Muscle layer of colon (tissue), 2 donors: ENCODE data around the gene THBS2.
"Not testable (repeated sequence)": the region's sequence is repeated elsewhere in the genome, so short reads cannot be mapped to it uniquely, and the experiment has no call there.

Experiments
- H3K27ac ChIP-seq: one replicate; pipeline ENCODE4 v1.7.0; 2013; ENCODE audit warnings: low read depth, mild to moderate bottlenecking, low read length, moderate library complexity
- H3K27me3 ChIP-seq, 2 donors: one replicate each; pipeline ENCODE4 v1.7.0; 2013; ENCODE audit warnings: low read length in 2 of 2, mild to moderate bottlenecking in 2 of 2; ENCODE audit not compliant: insufficient read depth in 2 of 2, control insufficient read depth in 1 of 2
- H3K36me3 ChIP-seq: one replicate; pipeline ENCODE4 v1.7.0; 2013; ENCODE audit warnings: mild to moderate bottlenecking, low read length; ENCODE audit not compliant: insufficient read depth
- H3K4me1 ChIP-seq: one replicate; pipeline ENCODE4 v1.7.0; 2013; ENCODE audit warnings: mild to moderate bottlenecking, low read length; ENCODE audit not compliant: insufficient read depth
- H3K4me3 ChIP-seq, 2 donors: one replicate each; pipeline ENCODE4 v1.7.0; 2013; ENCODE audit warnings: low read length in 2 of 2, low read depth in 1 of 2, mild to moderate bottlenecking in 1 of 2, moderate library complexity in 1 of 2
- H3K9ac ChIP-seq: one replicate; pipeline ENCODE4 v1.7.0; 2013; ENCODE audit warnings: low read length
- H3K9me3 ChIP-seq: one replicate; pipeline ENCODE4 v1.7.0; 2013; ENCODE audit warnings: mild to moderate bottlenecking, low read length
- donor health status: abdominal sarcoma.
- donor health status: Adenocarcinoma of cecum.

The THBS2 gene

DNA sequence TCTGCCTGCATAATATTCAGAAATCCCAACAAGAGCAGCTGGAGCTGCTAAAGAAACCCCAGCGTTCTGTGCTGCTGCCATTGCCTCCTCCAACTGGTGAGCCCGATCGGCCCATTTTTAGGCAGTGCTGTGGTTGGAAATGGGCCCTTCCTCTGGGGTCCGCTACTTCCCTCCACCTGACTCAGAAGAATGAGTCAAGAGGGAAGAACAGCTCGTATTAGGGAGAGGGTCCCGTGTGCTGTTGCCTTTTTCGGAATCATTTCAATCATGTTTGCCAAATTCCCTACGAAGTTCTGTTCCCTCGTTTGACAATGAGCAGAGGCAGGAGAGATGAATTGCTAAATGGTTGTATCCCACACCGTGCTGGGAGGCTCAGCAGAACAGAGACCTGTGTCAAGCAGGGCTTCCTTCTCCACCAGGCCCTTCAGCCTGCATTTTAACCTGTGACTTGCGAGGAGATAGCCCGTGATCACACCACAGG, 38.4 kb downstream of the THBS2 start:
- Histone ChIP-seq H3K36me3 (no peaks in the 10 kb centered on the region), H3K4me1 (peaks cover 27% of the 10 kb centered on the region), H3K27me3 (no peaks in the 10 kb centered on the region), H3K9ac (peak overlapping the region; percentile 36), H3K9me3 (no peaks in the 10 kb centered on the region), H3K4me3 (no peak overlapping the region), H3K27ac (peak overlapping the region; percentile 95)

- H3K27me3 ChIP-seq, H3K4me3 ChIP-seq, H3K36me3 ChIP-seq, H3K9me3 ChIP-seq: not testable (repeated sequence)
- peak overlapping the region; percentile 95 for H3K27ac ChIP-seq
- H3K9ac ChIP-seq, result peak overlapping the region; percentile 36
- H3K4me1 ChIP-seq, result peaks cover 27% of the 10 kb centered on the region
These were observed 38.9 kb downstream of the THBS2 start for GRCh38 chr6:169214789-169215188.

GRCh38 chr6:169213814-169214520, 39.7 kb downstream of the THBS2 start:
- H3K36me3 ChIP-seq, result no peaks in the 10 kb centered on the region
- peaks cover 27% of the 10 kb centered on the region for H3K4me1 ChIP-seq
- no peaks in the 10 kb centered on the region for H3K9me3 ChIP-seq
- H3K27ac ChIP-seq, result peak overlapping the region; percentile 95
- no peak overlapping the region for H3K4me3 ChIP-seq
- H3K27me3 ChIP-seq, result no peaks in the 10 kb centered on the region
- H3K9ac ChIP-seq, result no peak overlapping the region

DNA sequence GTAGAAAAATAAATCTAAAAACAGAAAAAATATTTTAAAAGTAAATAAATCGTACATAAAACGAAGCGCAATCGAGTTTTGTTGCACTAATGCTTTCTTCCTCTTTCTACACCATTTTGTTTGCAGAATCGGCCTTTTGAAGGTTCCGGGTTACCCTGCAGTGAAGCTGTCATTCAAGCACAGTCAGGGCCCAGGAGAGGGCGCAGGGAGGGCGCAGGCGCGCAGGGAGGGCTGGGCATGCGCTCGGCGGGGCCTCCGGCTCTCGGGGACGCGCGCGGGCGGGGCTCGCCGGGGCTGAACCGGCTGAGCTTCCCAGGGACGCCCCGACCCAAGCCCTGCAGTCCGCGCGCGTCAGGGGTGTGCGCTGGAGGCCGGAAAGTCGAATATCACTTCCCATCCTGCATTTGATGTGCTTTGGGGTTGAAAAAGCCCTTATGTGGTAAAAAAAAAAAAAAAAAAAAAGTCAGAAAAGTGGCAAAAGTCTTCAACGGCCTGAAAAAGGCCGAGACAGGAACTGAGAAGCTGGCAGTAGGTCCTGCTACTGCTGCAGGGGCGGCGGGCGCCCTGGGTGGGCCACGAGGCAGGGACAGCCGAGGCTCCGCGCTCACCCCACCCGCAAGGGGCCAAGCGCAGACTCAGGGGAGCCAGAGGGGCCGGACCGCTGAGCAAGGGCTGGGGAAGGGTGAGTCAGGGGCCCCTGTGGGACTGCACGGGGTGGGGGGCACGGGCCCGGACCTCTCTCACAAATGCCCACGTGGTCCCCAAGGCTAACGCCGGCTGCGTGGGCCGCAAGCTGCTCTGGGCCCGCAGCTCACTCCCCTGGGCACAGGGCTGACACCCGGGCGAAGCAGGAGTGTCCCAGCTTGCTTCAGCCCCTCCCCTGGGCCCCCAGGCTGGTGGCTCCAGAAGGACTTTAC, 40.5 kb downstream of the THBS2 start:
- Histone ChIP-seq H3K27ac (peak overlapping the region; percentile 95), H3K27me3 (no peaks in the 10 kb centered on the region), H3K9me3 (no peaks in the 10 kb centered on the region), H3K36me3 (no peaks in the 10 kb centered on the region), H3K9ac (no peak overlapping the region), H3K4me1 (peaks cover 27% of the 10 kb centered on the region), H3K4me3 (peak overlapping the region in 1 of 2 donors; percentile 35)

GRCh38 chr6:169212436-169212835, 41.2 kb downstream of the THBS2 start:
- Histone ChIP-seq H3K4me1 (peaks cover 27% of the 10 kb centered on the region), H3K9me3 (no peaks in the 10 kb centered on the region), H3K36me3 (no peaks in the 10 kb centered on the region), H3K27ac (peak overlapping the region; percentile 95), H3K4me3 (peak overlapping the region in 1 of 2 donors; percentile 35), H3K9ac (no peak overlapping the region), H3K27me3 (no peaks in the 10 kb centered on the region)

DNA sequence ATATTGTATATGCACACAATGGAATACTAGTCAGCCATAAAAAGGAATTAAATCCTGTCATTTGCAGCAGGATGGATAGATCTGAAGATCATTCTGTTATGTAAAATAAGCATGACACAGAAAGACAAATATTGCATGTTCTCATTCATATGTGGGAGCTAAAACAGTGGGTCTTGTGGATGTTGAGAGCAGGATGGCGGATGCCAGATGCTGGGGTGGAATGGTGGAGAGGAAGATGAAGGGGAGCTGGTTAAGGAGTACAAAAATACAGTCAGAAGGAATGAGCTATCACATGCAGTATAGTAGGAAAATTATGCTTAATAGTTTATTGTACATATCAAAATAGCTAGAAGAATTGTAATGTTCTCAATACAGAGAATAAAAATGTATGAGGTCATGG, 41.8 kb downstream of the THBS2 start:
- H3K4me1 ChIP-seq, result peaks cover 27% of the 10 kb centered on the region
- no peaks in the 10 kb centered on the region for H3K27me3 ChIP-seq
- H3K27ac ChIP-seq, result no peak overlapping the region
- H3K9me3 ChIP-seq, result no peaks in the 10 kb centered on the region
- H3K36me3 ChIP-seq, result no peaks in the 10 kb centered on the region
- no peak overlapping the region for H3K4me3 ChIP-seq
- H3K9ac ChIP-seq, result no peak overlapping the region

DNA sequence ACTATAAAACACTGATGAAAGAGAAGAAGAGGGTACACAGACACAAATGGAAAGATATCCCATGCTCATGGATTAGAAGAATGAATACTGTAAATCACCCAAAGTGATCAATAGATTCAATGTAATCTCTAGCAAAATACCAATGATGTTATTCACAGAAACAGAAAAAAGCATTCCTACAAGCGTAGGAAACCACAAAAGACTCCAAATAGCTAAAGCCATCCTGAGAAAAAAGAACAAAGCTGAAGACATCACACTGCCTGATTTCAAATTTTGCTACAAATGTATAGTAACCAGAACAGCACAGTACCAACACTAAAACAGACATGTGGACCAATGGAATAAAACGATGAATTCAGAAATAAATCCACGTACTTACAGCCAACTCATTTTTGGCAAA, 43.0 kb downstream of the THBS2 start:
- no peak overlapping the region for H3K4me3 ChIP-seq
- no peak overlapping the region for H3K9ac ChIP-seq
- H3K36me3 ChIP-seq, result no peaks in the 10 kb centered on the region
- no peaks in the 10 kb centered on the region for H3K27me3 ChIP-seq
- H3K9me3 ChIP-seq, result no peaks in the 10 kb centered on the region
- H3K27ac ChIP-seq, result no peak overlapping the region
- H3K4me1 ChIP-seq, result peaks cover 32% of the 10 kb centered on the region

- Histone ChIP-seq H3K9me3 (no peaks in the 10 kb centered on the region), H3K27ac (no peak overlapping the region), H3K9ac (no peak overlapping the region), H3K27me3 (no peaks in the 10 kb centered on the region), H3K36me3 (no peaks in the 10 kb centered on the region), H3K4me1 (peaks cover 24% of the 10 kb centered on the region), H3K4me3 (no peak overlapping the region)
These were observed 45.6 kb downstream of the THBS2 start for GRCh38 chr6:169208011-169208410.

DNA sequence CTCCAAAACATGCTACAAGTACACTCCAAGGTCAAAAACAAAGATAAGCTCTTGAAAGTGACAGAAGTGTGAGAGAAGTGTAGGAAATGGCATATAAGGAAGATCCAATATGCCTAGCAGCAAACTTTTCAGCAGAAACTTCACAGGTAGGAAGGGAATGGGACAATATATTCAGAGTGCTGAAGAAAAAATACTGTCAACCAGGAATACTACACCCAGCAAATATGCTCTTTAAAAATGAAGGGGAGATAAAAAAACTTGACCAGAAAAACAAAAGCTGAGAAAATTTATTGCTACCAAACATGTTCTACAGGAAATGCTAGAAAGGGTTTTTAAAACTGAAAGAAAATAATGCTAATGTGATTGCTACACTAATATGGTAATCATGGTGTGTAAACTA, 46.2 kb downstream of the THBS2 start:
- Histone ChIP-seq H3K4me3 (no peak overlapping the region), H3K27ac (no peak overlapping the region), H3K36me3 (no peaks in the 10 kb centered on the region), H3K9ac (no peak overlapping the region), H3K4me1 (peaks cover 24% of the 10 kb centered on the region), H3K27me3 (no peaks in the 10 kb centered on the region), H3K9me3 (no peaks in the 10 kb centered on the region)

GRCh38 chr6:169205176-169206160, 48.2 kb downstream of the THBS2 start:
- H3K27me3 ChIP-seq, result no peaks in the 10 kb centered on the region
- H3K27ac ChIP-seq, result no peak overlapping the region

GRCh38 chr6:169204167-169204566, 49.5 kb downstream of the THBS2 start:
- no peaks in the 10 kb centered on the region for H3K9me3 ChIP-seq
- H3K27me3 ChIP-seq, result no peaks in the 10 kb centered on the region
- peaks cover 24% of the 10 kb centered on the region for H3K4me1 ChIP-seq
- no peak overlapping the region for H3K9ac ChIP-seq
- no peak overlapping the region for H3K4me3 ChIP-seq
- no peaks in the 10 kb centered on the region for H3K36me3 ChIP-seq
- no peak overlapping the region for H3K27ac ChIP-seq

More at GRCh38 chr6:169205176-169206160, 48.2 kb downstream of the THBS2 start:
- peaks cover 24% of the 10 kb centered on the region for H3K4me1 ChIP-seq
- H3K4me3 ChIP-seq, result no peak overlapping the region
- no peak overlapping the region for H3K9ac ChIP-seq
- no peaks in the 10 kb centered on the region for H3K9me3 ChIP-seq
- H3K36me3 ChIP-seq, result no peaks in the 10 kb centered on the region
